NCI-H1436 (cell line): ENCODE results near the gene SLC5A10.
"Not testable (repeated sequence)": the region's sequence is repeated elsewhere in the genome, so short reads cannot be mapped to it uniquely, and the experiment has no call there.

Experiments used
- DNase-seq: peaks from one replicate; lab custom pipeline; 2025; lab: John Stamatoyannopoulos, UW

SLC5A10 gene

GRCh38 chr17:19043032-19043431, 91.1 kb downstream of the SLC5A10 start:
- DNase-seq, result not testable (repeated sequence)

GRCh38 chr17:19044643-19045042, 92.7 kb downstream of the SLC5A10 start:
- DNase-seq, result not testable (repeated sequence)

- DNase-seq, result not testable (repeated sequence)
These were observed 94.9 kb downstream of the SLC5A10 start, which contains the start of gene GRAP for GRCh38 chr17:19046782-19047375. Gene GRAP, minus strand, starts transcription at chr17:19046957. Its CDS starts 31 bp downstream, at chr17:19046926.

GRCh38 chr17:19047510-19047909, 95.5 kb downstream of the SLC5A10 start:
- DNase-seq, result not testable (repeated sequence)

- DNase-seq, result not testable (repeated sequence)
These were observed 96.9 kb downstream of the SLC5A10 start for GRCh38 chr17:19048826-19049225.

- DNase-seq, result not testable (repeated sequence)
These were observed 103.5 kb downstream of the SLC5A10 start for GRCh38 chr17:19055447-19055846.

- not testable (repeated sequence) for DNase-seq
These were observed 110.2 kb downstream of the SLC5A10 start for GRCh38 chr17:19062009-19062717.

- not testable (repeated sequence) for DNase-seq
These were observed 110.9 kb downstream of the SLC5A10 start for GRCh38 chr17:19062718-19063325.

- DNase-seq, result not testable (repeated sequence)
These were observed 111.5 kb downstream of the SLC5A10 start for GRCh38 chr17:19063326-19063956.

- DNase-seq, result not testable (repeated sequence)
These were observed 112.4 kb downstream of the SLC5A10 start for GRCh38 chr17:19064378-19064777.

GRCh38 chr17:19070318-19071168, 118.6 kb downstream of the SLC5A10 start:
- not testable (repeated sequence) for DNase-seq
